GM10266 (cell line): ENCODE measurements around the gene PPP2R1B.
"Not testable (repeated sequence)": the region's sequence is repeated elsewhere in the genome, so short reads cannot be mapped to it uniquely, and the experiment has no call there.

Experiments used
- DNase-seq: peaks from one replicate; pipeline ENCODE4 v3.0.0; 2012; ENCODE audit errors: extremely low spot score
- TF ChIP-seq, protein P1 (sequence below): IDR thresholded peaks from 2 replicates; pipeline ENCODE4 v1.5.1; 2012; ENCODE audit warnings: mild to moderate bottlenecking, low read depth; ENCODE audit not compliant: control insufficient read depth, insufficient read depth; ENCODE audit errors: missing control alignments

PPP2R1B gene

GRCh38 chr11:111793863-111794262 lies 27.7 kb upstream of the PPP2R1B start:
- no peak for DNase-seq
- TF ChIP-seq, protein P1, sequence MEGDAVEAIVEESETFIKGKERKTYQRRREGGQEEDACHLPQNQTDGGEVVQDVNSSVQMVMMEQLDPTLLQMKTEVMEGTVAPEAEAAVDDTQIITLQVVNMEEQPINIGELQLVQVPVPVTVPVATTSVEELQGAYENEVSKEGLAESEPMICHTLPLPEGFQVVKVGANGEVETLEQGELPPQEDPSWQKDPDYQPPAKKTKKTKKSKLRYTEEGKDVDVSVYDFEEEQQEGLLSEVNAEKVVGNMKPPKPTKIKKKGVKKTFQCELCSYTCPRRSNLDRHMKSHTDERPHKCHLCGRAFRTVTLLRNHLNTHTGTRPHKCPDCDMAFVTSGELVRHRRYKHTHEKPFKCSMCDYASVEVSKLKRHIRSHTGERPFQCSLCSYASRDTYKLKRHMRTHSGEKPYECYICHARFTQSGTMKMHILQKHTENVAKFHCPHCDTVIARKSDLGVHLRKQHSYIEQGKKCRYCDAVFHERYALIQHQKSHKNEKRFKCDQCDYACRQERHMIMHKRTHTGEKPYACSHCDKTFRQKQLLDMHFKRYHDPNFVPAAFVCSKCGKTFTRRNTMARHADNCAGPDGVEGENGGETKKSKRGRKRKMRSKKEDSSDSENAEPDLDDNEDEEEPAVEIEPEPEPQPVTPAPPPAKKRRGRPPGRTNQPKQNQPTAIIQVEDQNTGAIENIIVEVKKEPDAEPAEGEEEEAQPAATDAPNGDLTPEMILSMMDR = no peak

DNA sequence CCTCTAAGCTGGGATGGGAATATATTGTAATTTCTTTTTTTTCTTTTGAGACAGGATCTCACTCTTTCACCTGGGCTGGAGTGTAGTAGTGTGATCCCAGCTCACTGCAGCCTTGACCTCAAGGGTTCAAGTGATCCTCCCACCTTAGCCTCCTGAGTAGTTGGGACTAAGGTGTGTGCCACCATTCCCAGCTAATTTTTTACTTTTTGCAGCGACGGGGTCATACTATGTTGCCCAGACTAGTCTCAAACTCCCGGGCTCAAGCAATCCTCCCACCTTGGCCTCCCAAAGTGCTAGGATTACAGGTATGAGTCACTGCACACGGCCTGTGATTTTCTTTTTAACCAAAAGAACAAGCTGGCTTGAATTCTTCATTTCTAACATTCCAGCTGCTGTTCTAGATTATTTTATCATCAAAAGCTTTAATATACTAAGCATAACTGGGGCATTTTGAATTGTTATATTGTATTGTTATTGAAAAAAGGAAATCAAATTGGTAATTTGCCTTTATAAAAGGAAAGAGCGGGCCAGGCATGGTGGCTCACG lies 26.8 kb upstream of the PPP2R1B start:
- DNase-seq = no peak
- TF ChIP-seq, protein P1 = no peak

- TF ChIP-seq, protein P1 = no peak
- DNase-seq = no peak
Observed at GRCh38 chr11:111792314-111792713, 26.1 kb upstream of the PPP2R1B start.

GRCh38 chr11:111788464-111788863 lies 22.3 kb upstream of the PPP2R1B start:
- DNase-seq = no peak
- TF ChIP-seq, protein P1 = no peak

DNA sequence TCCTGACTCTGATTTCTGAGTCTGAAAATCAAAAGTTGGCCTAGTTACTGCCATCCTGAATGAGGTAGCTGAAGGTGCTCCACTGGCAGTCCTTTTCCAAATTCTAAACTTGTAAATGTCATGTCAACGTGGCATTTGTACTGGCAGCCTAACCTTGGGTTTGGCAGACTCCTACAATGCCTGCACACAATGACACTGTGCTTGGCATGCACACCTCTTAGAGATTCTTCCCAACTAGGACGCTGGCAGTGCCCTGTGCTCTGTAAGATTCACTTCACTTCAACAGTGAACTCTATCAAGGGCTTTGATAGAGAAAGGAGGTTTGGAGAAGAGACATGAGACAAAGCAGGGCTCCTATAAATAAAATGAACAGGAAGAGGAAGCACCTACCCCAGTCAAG lies 21.9 kb upstream of the PPP2R1B start:
- TF ChIP-seq, protein P1 = no peak
- no peak for DNase-seq

DNA sequence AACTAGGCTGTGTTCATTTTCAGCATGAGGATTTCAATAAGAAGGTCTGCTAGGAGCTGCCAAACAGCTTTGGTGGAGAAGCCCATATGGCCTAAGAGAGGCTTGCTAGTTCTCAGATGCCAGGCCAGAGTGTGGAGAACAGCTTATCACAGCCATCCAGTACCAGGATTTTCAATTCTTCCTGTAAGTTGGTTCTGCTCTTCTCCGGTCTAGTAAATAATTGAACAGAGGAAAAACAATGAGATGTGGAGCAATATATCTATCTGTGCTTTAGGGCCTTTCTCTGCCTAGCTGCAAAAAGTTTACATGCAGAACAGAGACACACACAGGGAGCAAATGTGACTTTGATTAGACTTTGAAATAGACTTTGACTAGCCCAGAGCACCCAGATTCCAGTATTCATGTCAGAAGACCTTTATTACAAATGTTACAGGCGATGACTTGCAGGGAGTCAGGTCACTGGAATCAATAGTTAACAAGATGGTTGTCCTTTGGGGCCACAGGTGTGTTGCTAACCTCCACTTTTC lies 19.8 kb upstream of the PPP2R1B start:
- no peak for DNase-seq
- TF ChIP-seq, protein P1 = no peak

- TF ChIP-seq, protein P1 = no peak
- no peak for DNase-seq
Observed at GRCh38 chr11:111785076-111785475, 18.9 kb upstream of the PPP2R1B start.

DNA sequence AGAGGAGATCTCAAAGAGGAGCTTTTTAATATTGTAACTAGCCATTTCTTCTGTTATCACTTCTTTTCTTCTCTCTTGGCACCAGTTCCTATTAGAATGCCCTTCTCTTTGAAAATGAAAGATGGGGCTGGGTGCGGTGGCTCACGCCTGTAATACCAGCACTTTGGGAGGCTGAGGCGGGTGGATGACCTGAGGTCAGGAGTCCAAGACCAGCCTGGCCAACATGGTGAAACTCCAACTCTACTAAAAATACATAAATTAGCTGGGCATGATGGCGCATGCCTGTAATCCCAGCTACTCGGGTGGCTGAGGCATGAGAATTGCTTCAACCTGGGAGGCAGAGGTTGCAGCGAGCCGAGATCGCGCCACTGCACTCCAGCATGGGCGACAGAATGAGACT lies 18.1 kb upstream of the PPP2R1B start:
- DNase-seq = not testable (repeated sequence)
